CD4-positive, alpha-beta T cell treated with Interleukin-4 for 1 hour (primary cell): Measurements from ENCODE around the gene OR12D3.
"Not testable (repeated sequence)": the region's sequence is repeated elsewhere in the genome, so short reads cannot be mapped to it uniquely, and the experiment has no call there.

Experiments used
- DNase-seq, 2 donors: peaks; one replicate each; pipeline ENCODE4 v3.0.0-alpha.2; 2020 to 2022

Gene OR12D3, protein sequence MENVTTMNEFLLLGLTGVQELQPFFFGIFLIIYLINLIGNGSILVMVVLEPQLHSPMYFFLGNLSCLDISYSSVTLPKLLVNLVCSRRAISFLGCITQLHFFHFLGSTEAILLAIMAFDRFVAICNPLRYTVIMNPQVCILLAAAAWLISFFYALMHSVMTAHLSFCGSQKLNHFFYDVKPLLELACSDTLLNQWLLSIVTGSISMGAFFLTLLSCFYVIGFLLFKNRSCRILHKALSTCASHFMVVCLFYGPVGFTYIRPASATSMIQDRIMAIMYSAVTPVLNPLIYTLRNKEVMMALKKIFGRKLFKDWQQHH

GRCh38 chr6:29375191-29375590, at the start of gene OR12D3:
Gene OR12D3, minus strand, starts transcription at chr6:29375291. Its CDS starts 4 bp downstream, at chr6:29375287.
- no peak for DNase-seq

DNA sequence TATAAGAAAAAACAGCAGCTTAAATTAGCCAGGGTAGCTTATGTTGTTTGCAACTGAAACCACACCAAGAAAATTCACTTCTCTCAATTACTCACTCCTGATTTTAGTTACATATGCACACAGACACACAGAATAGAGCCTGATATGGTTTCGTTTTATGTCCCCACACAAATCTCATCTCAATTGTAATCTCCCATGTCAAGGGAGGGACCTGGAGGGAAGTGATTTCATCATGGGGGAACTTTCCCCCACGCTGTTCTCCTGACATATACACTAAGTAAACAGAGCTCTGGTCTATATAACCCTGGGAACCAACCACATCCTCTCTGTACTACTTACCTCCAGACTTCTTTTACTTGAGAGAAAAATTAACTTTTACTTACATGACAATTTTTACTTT, 49.5 kb upstream of the OR12D3 start:
- DNase-seq, result no peak

- DNase-seq, result no peak
These were observed 49.1 kb upstream of the OR12D3 start for GRCh38 chr6:29424168-29424567.

- no peak for DNase-seq
These were observed 44.4 kb upstream of the OR12D3 start for GRCh38 chr6:29419516-29419915.

DNA sequence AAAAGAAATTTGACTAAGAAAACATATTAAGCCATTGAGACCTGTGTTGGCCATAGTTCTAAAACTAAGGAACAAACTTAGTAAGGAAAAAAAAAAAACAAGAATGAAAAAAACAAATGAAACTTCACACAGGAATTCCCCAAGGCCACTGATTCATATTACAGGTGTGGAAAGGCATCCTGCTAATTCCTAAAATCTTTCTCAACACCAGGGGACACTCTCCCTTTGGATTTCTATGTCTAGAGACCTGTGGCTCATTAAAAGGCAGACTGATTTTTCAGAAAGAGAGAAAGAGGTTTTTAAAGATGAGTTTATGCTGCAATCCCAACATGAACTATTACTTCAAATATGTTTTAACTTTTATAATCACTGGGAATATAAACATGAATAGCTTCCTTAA, 39.5 kb upstream of the OR12D3 start, which contains the start of gene OR12D1:
Gene OR12D1, plus strand, starts transcription at position 341 of the 400 bp plus-strand sequence.
- no peak for DNase-seq

GRCh38 chr6:29403801-29404200, 28.7 kb upstream of the OR12D3 start:
- no peak for DNase-seq

DNA sequence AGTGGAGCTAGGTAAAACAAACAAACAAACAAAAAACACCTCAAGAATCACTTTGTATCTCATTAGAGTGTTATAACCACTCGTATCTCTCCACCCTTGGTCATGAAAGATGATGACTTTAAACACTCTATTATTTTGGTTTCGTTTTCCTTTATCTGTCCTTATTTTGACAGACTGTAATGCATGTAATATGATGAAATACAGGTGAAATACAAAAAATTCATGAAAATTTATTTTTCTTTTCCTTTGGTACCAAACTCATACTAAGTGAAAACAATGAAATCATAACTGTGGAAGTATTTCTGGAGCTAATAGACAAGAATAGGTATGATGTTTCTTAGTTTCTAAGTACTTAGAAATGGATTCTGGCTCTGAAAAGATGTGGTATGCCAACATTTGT, 24.4 kb upstream of the OR12D3 start:
- DNase-seq, result no peak

DNA sequence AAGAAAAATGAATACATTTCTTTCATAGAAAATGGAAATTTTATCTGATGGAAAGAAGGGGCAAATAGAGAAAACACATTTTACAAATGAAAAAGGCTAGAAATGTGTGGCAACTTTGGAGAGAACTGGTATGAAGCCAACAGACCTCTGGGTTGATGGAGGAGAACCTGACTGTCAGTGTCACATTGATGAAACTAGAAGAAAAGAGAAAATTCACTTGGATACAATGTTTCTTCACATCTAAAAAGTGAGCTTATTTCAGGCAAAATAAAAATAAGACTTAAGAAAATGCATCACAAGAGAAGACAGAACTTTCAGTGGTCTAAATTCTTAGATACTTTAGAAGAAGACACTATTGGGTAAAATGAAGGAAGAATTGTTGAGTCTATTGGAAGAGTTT, 20.2 kb upstream of the OR12D3 start, which contains the start of gene OR12D2:
Gene OR12D2, plus strand, starts transcription at position 301 of the 400 bp plus-strand sequence. CDS start 1,069 bp downstream, outside the sequence.
- no peak for DNase-seq

GRCh38 chr6:29388533-29388932, 13.4 kb upstream of the OR12D3 start:
- DNase-seq, result no peak

- DNase-seq, result no peak
These were observed 912 bp upstream of the OR12D3 start for GRCh38 chr6:29376003-29376402.

GRCh38 chr6:29368765-29369164, 6.3 kb downstream of the OR12D3 start, which contains the start of gene OR5V1:
Gene OR5V1, minus strand, starts transcription at chr6:29368865. Its CDS starts 12,670 bp downstream, at chr6:29356195.
- no peak for DNase-seq

DNA sequence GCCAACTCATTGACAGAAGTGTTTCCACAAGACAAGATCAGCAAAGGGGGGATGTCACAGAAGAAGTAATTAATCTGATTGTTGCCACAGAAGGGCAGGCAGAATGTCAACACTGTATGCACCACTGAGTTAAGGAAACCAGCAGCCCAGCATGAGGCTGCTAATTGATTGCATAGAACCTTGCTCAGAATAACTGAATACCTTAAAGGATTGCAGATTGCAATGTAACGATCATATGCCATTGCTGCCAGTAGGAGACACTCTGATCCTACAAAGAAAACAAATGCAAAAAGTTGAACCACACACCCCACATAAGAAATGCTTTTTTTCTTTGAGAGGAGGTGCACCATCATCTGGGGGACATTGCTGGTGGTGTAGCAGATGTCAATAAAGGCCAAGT, 19.5 kb downstream of the OR12D3 start:
- DNase-seq, result no peak

DNA sequence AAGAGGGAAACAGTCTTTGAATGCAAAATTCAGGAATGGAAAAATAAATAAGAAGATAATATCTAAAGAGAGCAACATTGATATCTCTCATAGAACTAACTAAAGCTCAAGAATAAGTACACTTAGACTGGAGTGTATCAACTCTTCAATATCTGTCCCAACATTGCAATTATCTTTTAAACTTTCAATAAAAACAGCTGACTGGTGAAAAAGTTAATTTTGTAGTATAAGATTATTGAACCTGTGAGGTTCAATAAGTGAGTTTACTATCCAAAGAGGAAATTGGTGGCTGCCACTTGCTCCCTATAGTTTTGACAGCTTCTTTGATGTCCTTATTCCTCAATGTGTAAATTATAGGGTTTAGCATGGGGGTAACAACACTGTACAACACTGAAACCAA, 20.1 kb downstream of the OR12D3 start:
- DNase-seq, result no peak

- not testable (repeated sequence) for DNase-seq
These were observed 25.7 kb downstream of the OR12D3 start for GRCh38 chr6:29349348-29349747.

DNA sequence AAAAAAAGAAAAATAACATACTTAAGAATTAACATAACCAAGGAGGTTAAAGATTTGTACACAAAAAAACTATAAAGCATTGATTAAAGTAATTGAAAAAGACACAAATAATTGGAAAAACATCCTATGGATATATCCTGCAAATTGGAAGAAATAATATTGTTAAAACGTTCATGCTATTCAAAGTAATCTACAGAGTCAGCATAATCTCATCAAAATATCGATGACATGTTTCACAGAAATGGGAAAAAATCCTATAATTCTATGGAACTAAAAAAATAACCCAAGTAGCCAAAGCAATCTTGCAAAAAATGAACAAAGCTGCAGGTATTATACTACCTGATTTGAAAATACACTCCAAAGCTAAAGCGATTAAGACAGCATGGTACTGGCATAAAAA, 29.7 kb downstream of the OR12D3 start:
- DNase-seq, result no peak

DNA sequence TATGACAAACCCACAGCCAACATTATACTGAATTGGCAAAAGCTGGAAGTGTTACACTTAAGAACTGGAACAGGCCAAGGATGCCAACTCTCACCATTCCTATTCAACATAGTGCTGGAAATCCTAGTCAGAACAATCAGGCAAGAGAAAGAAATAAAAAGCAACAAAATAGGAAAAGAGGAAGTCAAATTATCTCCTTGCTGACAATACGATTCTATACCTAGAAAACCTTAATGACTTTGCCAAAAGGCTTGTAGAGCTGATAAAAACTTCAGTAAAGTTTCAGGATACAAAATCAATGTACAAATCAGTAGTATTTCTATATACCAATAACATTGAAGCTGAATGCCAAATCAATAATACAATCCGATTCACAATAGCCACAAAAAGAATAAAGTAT, 38.8 kb downstream of the OR12D3 start:
- DNase-seq, result no peak

DNA sequence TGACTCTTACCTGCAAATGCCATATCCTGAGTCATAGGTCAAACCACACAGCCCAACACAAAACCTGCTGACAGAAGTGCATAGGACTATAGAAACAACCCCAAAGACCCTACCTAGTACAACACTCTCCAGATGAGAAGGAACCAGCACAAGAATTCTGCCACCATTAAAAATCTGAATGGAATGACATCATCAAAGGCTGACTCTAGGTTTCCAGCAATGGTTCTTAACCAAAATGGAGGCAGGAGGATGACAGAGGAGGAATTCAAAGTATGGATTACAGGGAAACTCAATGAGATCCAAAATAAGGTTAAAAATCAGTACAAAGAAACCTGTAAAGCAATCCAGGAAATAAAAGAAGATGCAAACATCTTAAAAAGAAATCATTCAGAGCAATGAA, 42.4 kb downstream of the OR12D3 start:
- no peak for DNase-seq

- DNase-seq, result no peak
These were observed 49.3 kb downstream of the OR12D3 start for GRCh38 chr6:29325777-29326176.
